ENCODE measurements around the gene CPLANE1.

GRCh38 chr5:37234288-37234687, 14.9 kb downstream of the CPLANE1 start:
- no peak for TF ChIP-seq POLR2A (IDR thresholded peaks at IDR 0.05)
- TF ChIP-seq, protein P1, sequence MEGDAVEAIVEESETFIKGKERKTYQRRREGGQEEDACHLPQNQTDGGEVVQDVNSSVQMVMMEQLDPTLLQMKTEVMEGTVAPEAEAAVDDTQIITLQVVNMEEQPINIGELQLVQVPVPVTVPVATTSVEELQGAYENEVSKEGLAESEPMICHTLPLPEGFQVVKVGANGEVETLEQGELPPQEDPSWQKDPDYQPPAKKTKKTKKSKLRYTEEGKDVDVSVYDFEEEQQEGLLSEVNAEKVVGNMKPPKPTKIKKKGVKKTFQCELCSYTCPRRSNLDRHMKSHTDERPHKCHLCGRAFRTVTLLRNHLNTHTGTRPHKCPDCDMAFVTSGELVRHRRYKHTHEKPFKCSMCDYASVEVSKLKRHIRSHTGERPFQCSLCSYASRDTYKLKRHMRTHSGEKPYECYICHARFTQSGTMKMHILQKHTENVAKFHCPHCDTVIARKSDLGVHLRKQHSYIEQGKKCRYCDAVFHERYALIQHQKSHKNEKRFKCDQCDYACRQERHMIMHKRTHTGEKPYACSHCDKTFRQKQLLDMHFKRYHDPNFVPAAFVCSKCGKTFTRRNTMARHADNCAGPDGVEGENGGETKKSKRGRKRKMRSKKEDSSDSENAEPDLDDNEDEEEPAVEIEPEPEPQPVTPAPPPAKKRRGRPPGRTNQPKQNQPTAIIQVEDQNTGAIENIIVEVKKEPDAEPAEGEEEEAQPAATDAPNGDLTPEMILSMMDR (IDR thresholded peaks at IDR 0.05) = no peak
